IMR-90 (cell line): Measurements from ENCODE around the gene CDKN1A. TPM values are rescaled to one million over a fixed set of nuclear protein-coding genes. Genes with fewer than 3 reads are reported as not detected.

Experiments used
- ATAC-seq: fragments of 200-7000 bp; cut with Tn5 transposase; 2 replicates; pipeline ENCODE4 v1.9.1; 2020; ENCODE audit warnings: low read depth, mild to moderate bottlenecking, moderate library complexity
- BruUV-seq: library from RNA; stranded (reverse); fragments of 400-500 nt; replicated peaks from 2 replicates; lab custom pipeline; 2021; lab: Mats Ljungman, UMichigan
- CTCF ChIA-PET: fragments of 300-600 bp; formaldehyde crosslinking; extraction: SDS; loops from one replicate; lab custom pipeline; 2021; ENCODE audit warnings: antibody characterized with exemption; lab: Yijun Ruan, JAX
- POLR2A ChIA-PET: fragments of 300-600 bp; sonication (Branson Sonifier 250); formaldehyde crosslinking; loops from one replicate; lab custom pipeline; 2022; ENCODE audit warnings: antibody characterized with exemption; ENCODE audit not compliant: unreplicated experiment; lab: Charles Lee
- DNase-seq: peaks from one replicate; pipeline ENCODE4 v3.0.0; 2013
- H2AFZ ChIP-seq: replicated peaks from 2 replicates; pipeline ENCODE3; 2013; ENCODE audit warnings: low read length, mild to moderate bottlenecking; ENCODE audit not compliant: poor library complexity
- H2AK5ac ChIP-seq: 2 replicates; pipeline ENCODE4 v1.6.1; 2013; ENCODE audit warnings: low read depth, low read length, inconsistent platforms
- H2AK9ac ChIP-seq: replicated peaks from 2 replicates; pipeline ENCODE3; 2013; ENCODE audit warnings: mild to moderate bottlenecking, low read depth, low read length, moderate library complexity; ENCODE audit not compliant: poor library complexity
- H2BK120ac ChIP-seq: 2 replicates; pipeline ENCODE4 v1.6.1; 2013; ENCODE audit warnings: low read depth, low read length, inconsistent platforms
- H2BK15ac ChIP-seq: 3 replicates; pipeline ENCODE4 v1.6.1; 2013; ENCODE audit warnings: low read depth, low read length, inconsistent platforms
- H2BK20ac ChIP-seq: 2 replicates; pipeline ENCODE4 v1.6.1; 2013; ENCODE audit warnings: low read depth, mild to moderate bottlenecking, inconsistent platforms, low read length, moderate library complexity
- H2BK5ac ChIP-seq: 2 replicates; pipeline ENCODE4 v1.6.1; 2013; ENCODE audit warnings: mild to moderate bottlenecking, low read depth, low read length, inconsistent platforms; ENCODE audit not compliant: poor library complexity, severe bottlenecking
- H3K14ac ChIP-seq: replicated peaks from 2 replicates; pipeline ENCODE4 v1.6.1; 2013; ENCODE audit warnings: low read depth, low read length, inconsistent platforms
- H3K18ac ChIP-seq: 2 replicates; pipeline ENCODE4 v1.6.1; 2013; ENCODE audit warnings: low read depth, low read length, control low read depth
- H3K23ac ChIP-seq: 2 replicates; pipeline ENCODE4 v1.6.1; 2013; ENCODE audit warnings: low read depth, low read length, inconsistent platforms
- H3K27ac ChIP-seq: 2 replicates; pipeline ENCODE4 v1.5.1; 2013; ENCODE audit warnings: mild to moderate bottlenecking, control low read depth, low read length; ENCODE audit not compliant: insufficient read depth
- H3K27me3 ChIP-seq: 2 replicates; pipeline ENCODE4 v1.6.1; 2013; ENCODE audit warnings: low read length; ENCODE audit not compliant: control insufficient read depth, insufficient read depth
- H3K36me3 ChIP-seq: 2 replicates; pipeline ENCODE4 v1.6.1; 2013; ENCODE audit warnings: low read length, mixed read lengths; ENCODE audit not compliant: control insufficient read depth, insufficient read depth
- H3K4ac ChIP-seq: 2 replicates; pipeline ENCODE4 v1.6.1; 2013; ENCODE audit warnings: low read depth, low read length, inconsistent platforms
- H3K4me1 ChIP-seq: 2 replicates; pipeline ENCODE4 v1.6.1; 2013; ENCODE audit warnings: low read length, mixed read lengths; ENCODE audit not compliant: control insufficient read depth, insufficient read depth
- H3K4me2 ChIP-seq: 2 replicates; pipeline ENCODE4 v1.6.1; 2013; ENCODE audit warnings: low read depth, mild to moderate bottlenecking, control low read depth, low read length, moderate library complexity
- H3K4me3 ChIP-seq: 2 replicates; pipeline ENCODE4 v1.5.1; 2013; ENCODE audit warnings: low read depth, mild to moderate bottlenecking, control low read depth, low read length, moderate library complexity; ENCODE audit not compliant: insufficient read depth
- H3K56ac ChIP-seq: 2 replicates; pipeline ENCODE4 v1.6.1; 2013; ENCODE audit warnings: low read length, inconsistent platforms; ENCODE audit not compliant: insufficient read depth; ENCODE audit errors: extremely low read depth
- H3K79me1 ChIP-seq, 2 experiments: 2 replicates each; pipeline ENCODE4 v1.6.1; 2013; ENCODE audit warnings: low read length in 2 of 2, inconsistent platforms in 1 of 2, low read depth in 1 of 2
- H3K9ac ChIP-seq: 2 replicates; pipeline ENCODE4 v1.6.1; 2013; ENCODE audit warnings: low read depth, low read length, control low read depth
- H3K9me1 ChIP-seq: 2 replicates; pipeline ENCODE4 v1.6.1; 2013; ENCODE audit warnings: low read length, inconsistent platforms; ENCODE audit not compliant: insufficient read depth
- H3K9me3 ChIP-seq: 2 replicates; pipeline ENCODE4 v1.6.1; 2013; ENCODE audit warnings: low read length; ENCODE audit not compliant: control insufficient read depth, insufficient read depth
- H4K20me1 ChIP-seq: 2 replicates; pipeline ENCODE4 v1.6.1; 2013; ENCODE audit warnings: low read length, inconsistent platforms; ENCODE audit not compliant: insufficient read depth
- H4K5ac ChIP-seq: 2 replicates; pipeline ENCODE4 v1.6.1; 2013; ENCODE audit warnings: mild to moderate bottlenecking, low read depth, low read length, control low read depth
- H4K8ac ChIP-seq, 2 experiments: 2 replicates each; pipeline ENCODE4 v1.6.1; 2013; ENCODE audit warnings: low read depth in 2 of 2, low read length in 2 of 2, control low read depth in 1 of 2, inconsistent platforms in 1 of 2
- H4K91ac ChIP-seq: 2 replicates; pipeline ENCODE4 v1.6.1; 2013; ENCODE audit warnings: low read depth, low read length, inconsistent platforms; ENCODE audit not compliant: insufficient read depth
- BHLHE40 ChIP-seq: fragments of 150-350 bp; IDR thresholded peaks from 2 replicates; pipeline ENCODE4 v1.6.1; 2016; ENCODE audit warnings: mild to moderate bottlenecking, low read depth, low read length
- MAFK ChIP-seq: IDR thresholded peaks from 2 replicates; pipeline ENCODE4 v1.6.1; 2012; ENCODE audit warnings: low read depth, low read length, improper control_type of control experiment
- NFE2L2 ChIP-seq: fragments of 150-350 bp; IDR thresholded peaks from 2 replicates; pipeline ENCODE4 v1.6.1; 2016; ENCODE audit warnings: low read depth, mild to moderate bottlenecking, low read length
- RAD21 ChIP-seq: IDR thresholded peaks from 2 replicates; pipeline ENCODE4 v1.6.1; 2012; ENCODE audit warnings: low read length, improper control_type of control experiment
- RCOR1 ChIP-seq: IDR thresholded peaks from 2 replicates; pipeline ENCODE4 v1.6.1; 2012; ENCODE audit warnings: mild to moderate bottlenecking, low read length, improper control_type of control experiment; ENCODE audit not compliant: insufficient replicate concordance
- RFX5 ChIP-seq: IDR thresholded peaks from 2 replicates; pipeline ENCODE4 v1.8.0; 2012; ENCODE audit warnings: low read depth, mild to moderate bottlenecking, low read length, moderate library complexity
- SMC3 ChIP-seq: fragments of 150-350 bp; IDR thresholded peaks from 2 replicates; pipeline ENCODE4 v1.6.1; 2016; ENCODE audit warnings: low read depth, mild to moderate bottlenecking, antibody characterized with exemption, low read length, moderate library complexity
- WGBS, 2 experiments: methylation state at CpG; one replicate each; pipeline versions ENCODE4 v1.1.5 to v1.1.7; 2013; ENCODE audit warnings: missing lambda C conversion rate in 2 of 2; ENCODE audit not compliant: insufficient read length in 1 of 2; ENCODE audit errors: extremely low coverage in 2 of 2; 5-methylcytosine and 5-hydroxymethylcytosine counted together
- dilution Hi-C: fragments of 300-500 bp; cut with HindIII; formaldehyde crosslinking; loops from one replicate; pipeline ENCODE4 v1.14.3; 2018; ENCODE audit warnings: low sequenced_read_pairs; ENCODE audit not compliant: unreplicated experiment
- in situ Hi-C: fragments of 300-500 bp; cut with MboI; formaldehyde crosslinking; loops from 3 replicates; pipeline ENCODE4 v1.14.3; 2019; ENCODE audit warnings: low sequenced_read_pairs, inconsistent platforms, mixed read lengths
- intact Hi-C: fragments of 100-400 bp; cut with micrococcal nuclease; formaldehyde crosslinking; loops from 2 replicates; pipeline ENCODE4 v1.10.0; 2022
- polyA plus RNA-seq, 3 experiments: library from polyadenylated mRNA; depleted of rRNA; stranded (reverse); fragments of >200 nt; gene quantifications; 2 replicates each; pipeline ENCODE4 v1.2.3, GENCODE V29; 2012; ENCODE audit warnings: low replicate concordance in 1 of 3
- total RNA-seq: library from RNA; depleted of rRNA; stranded (reverse); fragments of >200 nt; gene quantifications from 2 replicates; pipeline ENCODE4 v1.2.3, GENCODE V29; 2012
- TF ChIP-seq, protein P1 (sequence below): fragments of 150-350 bp; IDR thresholded peaks from 2 replicates; pipeline ENCODE4 v1.6.1; 2016; ENCODE audit warnings: low read depth, mild to moderate bottlenecking, low read length, moderate library complexity, borderline replicate concordance

The CDKN1A gene
- total and polyA plus RNA-seq, 2 of the 4 experiments (the other 2 are of a cell fraction): 155 to 576 TPM

DNA sequence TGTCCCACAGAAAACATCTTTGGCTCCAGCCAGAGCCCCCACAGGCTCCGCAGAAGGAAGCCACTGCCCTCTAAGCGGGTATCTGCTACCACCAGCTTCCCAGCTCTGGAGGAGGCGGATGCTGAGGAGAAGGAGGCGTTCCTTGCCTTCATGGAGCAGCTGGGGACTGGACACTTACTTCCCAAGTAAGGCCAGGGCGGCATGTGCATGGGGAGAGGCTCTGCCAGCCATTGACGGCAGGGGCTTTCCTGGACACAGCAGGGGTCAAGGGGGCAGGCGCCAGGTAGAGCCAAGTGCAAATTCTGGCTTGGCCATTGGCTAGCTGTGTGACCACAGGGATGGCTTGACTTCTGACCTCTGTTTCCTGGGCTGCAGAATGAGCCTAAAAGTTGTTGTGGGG is 37.0 kb downstream of the CDKN1A start:
- Histone ChIP-seq H4K5ac (no peak overlapping the region), H3K9me3 (no peaks in the 10 kb centered on the region), H3K18ac (no peak overlapping the region), H3K4me1 (no peaks in the 10 kb centered on the region), H3K27me3 (peaks cover 46% of the 10 kb centered on the region), H3K23ac (no peak overlapping the region), H2BK5ac (no peak overlapping the region), H3K14ac (no peak overlapping the region), H3K36me3 (no peaks in the 10 kb centered on the region), H2BK20ac (no peak overlapping the region), H4K91ac (no peak overlapping the region), H3K4me2 (no peak overlapping the region), H3K27ac (no peak overlapping the region), H3K9ac (no peak overlapping the region), H3K4me3 (no peak overlapping the region), H4K20me1 (no peaks in the 10 kb centered on the region), H2AK9ac (no peak overlapping the region), H4K8ac (no peak overlapping the region), H3K56ac (no peak overlapping the region), H2BK15ac (no peak overlapping the region), H3K79me1 (no peaks in the 10 kb centered on the region), H2AK5ac (no peak overlapping the region), H3K9me1 (no peaks in the 10 kb centered on the region), H2AFZ (no peak overlapping the region), H3K4ac (no peak overlapping the region), H2BK120ac (no peak overlapping the region)
- DNase-seq: no peak
- POLR2A ChIA-PET: interaction anchor here (0.6 kb wide), 1 partner anchor 115 kb away, joined by 10 read pairs; no protein-coding TSS in a partner anchor
- intact Hi-C loops (no loop called here), in situ Hi-C loops (no loop called here), dilution Hi-C loops (no loop called here)
- no peak for ATAC-seq
- WGBS, 2 experiments: 69% methylated on average over 3 of the region's 7 CpGs; no CpG with 5 or more reads in 1 of the 2 experiments
- no TSS peak for BruUV-seq
- TF ChIP-seq RAD21 (no peak), MAFK (no peak), SMC3 (no peak), RCOR1 (no peak), NFE2L2 (no peak), BHLHE40 (no peak), RFX5 (no peak)
- TF ChIP-seq, protein P1, sequence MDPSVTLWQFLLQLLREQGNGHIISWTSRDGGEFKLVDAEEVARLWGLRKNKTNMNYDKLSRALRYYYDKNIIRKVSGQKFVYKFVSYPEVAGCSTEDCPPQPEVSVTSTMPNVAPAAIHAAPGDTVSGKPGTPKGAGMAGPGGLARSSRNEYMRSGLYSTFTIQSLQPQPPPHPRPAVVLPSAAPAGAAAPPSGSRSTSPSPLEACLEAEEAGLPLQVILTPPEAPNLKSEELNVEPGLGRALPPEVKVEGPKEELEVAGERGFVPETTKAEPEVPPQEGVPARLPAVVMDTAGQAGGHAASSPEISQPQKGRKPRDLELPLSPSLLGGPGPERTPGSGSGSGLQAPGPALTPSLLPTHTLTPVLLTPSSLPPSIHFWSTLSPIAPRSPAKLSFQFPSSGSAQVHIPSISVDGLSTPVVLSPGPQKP: no peak
- CTCF ChIA-PET: no interaction called here
